GM12892 (cell line): ENCODE results near the gene IFNE.
"Not testable (repeated sequence)": the region's sequence is repeated elsewhere in the genome, so short reads cannot be mapped to it uniquely, and the experiment has no call there.

Experiments
- POLR2A ChIP-seq: IDR thresholded peaks from 2 replicates; pipeline ENCODE4 v1.6.1; 2011; ENCODE audit warnings: low read depth, low read length, control low read depth
- POLR2AphosphoS5 ChIP-seq: IDR thresholded peaks from 2 replicates; pipeline ENCODE4 v1.6.1; 2011; ENCODE audit warnings: low read depth, low read length, control low read depth

GRCh38 chr9:21435015-21435383 lies 47.1 kb downstream of the IFNE start:
- not testable (repeated sequence) for TF ChIP-seq POLR2A, POLR2AphosphoS5
